ENCODE measurements around the gene ALDH16A1.

- TF ChIP-seq CTCF (conservative IDR thresholded peaks at IDR 0.05; ENCODE audit: low read length) = peak; percentile 92
- no peak for TF ChIP-seq EZH2phosphoT487 (IDR thresholded peaks at IDR 0.05; ENCODE audit: borderline replicate concordance)
These were observed 53.6 kb downstream of the ALDH16A1 start for GRCh38 chr19:49506575-49507105.

Measured in Loucy (cell line).